ENCODE measurements around the gene WDTC1.

GRCh38 chr1:27341525-27342252 lies 107.3 kb downstream of the WDTC1 start, which contains the start of gene SYTL1:
- TF ChIP-seq, protein P1, sequence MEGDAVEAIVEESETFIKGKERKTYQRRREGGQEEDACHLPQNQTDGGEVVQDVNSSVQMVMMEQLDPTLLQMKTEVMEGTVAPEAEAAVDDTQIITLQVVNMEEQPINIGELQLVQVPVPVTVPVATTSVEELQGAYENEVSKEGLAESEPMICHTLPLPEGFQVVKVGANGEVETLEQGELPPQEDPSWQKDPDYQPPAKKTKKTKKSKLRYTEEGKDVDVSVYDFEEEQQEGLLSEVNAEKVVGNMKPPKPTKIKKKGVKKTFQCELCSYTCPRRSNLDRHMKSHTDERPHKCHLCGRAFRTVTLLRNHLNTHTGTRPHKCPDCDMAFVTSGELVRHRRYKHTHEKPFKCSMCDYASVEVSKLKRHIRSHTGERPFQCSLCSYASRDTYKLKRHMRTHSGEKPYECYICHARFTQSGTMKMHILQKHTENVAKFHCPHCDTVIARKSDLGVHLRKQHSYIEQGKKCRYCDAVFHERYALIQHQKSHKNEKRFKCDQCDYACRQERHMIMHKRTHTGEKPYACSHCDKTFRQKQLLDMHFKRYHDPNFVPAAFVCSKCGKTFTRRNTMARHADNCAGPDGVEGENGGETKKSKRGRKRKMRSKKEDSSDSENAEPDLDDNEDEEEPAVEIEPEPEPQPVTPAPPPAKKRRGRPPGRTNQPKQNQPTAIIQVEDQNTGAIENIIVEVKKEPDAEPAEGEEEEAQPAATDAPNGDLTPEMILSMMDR (IDR thresholded peaks at IDR 0.05): no peak
- no peak for TF ChIP-seq PHF8 (IDR thresholded peaks at IDR 0.05; ENCODE audit: borderline replicate concordance, low read depth)
- TF ChIP-seq POLR2A (IDR thresholded peaks at IDR 0.05; ENCODE audit: low read length): no peak
- TF ChIP-seq, protein P2, sequence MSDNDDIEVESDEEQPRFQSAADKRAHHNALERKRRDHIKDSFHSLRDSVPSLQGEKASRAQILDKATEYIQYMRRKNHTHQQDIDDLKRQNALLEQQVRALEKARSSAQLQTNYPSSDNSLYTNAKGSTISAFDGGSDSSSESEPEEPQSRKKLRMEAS (IDR thresholded peaks at IDR 0.05): no peak
- TF ChIP-seq, protein P3, sequence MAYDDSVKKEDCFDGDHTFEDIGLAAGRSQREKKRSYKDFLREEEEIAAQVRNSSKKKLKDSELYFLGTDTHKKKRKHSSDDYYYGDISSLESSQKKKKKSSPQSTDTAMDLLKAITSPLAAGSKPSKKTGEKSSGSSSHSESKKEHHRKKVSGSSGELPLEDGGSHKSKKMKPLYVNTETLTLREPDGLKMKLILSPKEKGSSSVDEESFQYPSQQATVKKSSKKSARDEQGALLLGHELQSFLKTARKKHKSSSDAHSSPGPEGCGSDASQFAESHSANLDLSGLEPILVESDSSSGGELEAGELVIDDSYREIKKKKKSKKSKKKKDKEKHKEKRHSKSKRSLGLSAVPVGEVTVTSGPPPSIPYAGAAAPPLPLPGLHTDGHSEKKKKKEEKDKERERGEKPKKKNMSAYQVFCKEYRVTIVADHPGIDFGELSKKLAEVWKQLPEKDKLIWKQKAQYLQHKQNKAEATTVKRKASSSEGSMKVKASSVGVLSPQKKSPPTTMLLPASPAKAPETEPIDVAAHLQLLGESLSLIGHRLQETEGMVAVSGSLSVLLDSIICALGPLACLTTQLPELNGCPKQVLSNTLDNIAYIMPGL (CRISPR knock-in tag; IDR thresholded peaks at IDR 0.05; ENCODE audit: borderline replicate concordance): no peak
- no peak for TF ChIP-seq EP300 (IDR thresholded peaks at IDR 0.05)
- no peak for TF ChIP-seq SREBF2 (IDR thresholded peaks at IDR 0.05)
- TF ChIP-seq, protein P4, sequence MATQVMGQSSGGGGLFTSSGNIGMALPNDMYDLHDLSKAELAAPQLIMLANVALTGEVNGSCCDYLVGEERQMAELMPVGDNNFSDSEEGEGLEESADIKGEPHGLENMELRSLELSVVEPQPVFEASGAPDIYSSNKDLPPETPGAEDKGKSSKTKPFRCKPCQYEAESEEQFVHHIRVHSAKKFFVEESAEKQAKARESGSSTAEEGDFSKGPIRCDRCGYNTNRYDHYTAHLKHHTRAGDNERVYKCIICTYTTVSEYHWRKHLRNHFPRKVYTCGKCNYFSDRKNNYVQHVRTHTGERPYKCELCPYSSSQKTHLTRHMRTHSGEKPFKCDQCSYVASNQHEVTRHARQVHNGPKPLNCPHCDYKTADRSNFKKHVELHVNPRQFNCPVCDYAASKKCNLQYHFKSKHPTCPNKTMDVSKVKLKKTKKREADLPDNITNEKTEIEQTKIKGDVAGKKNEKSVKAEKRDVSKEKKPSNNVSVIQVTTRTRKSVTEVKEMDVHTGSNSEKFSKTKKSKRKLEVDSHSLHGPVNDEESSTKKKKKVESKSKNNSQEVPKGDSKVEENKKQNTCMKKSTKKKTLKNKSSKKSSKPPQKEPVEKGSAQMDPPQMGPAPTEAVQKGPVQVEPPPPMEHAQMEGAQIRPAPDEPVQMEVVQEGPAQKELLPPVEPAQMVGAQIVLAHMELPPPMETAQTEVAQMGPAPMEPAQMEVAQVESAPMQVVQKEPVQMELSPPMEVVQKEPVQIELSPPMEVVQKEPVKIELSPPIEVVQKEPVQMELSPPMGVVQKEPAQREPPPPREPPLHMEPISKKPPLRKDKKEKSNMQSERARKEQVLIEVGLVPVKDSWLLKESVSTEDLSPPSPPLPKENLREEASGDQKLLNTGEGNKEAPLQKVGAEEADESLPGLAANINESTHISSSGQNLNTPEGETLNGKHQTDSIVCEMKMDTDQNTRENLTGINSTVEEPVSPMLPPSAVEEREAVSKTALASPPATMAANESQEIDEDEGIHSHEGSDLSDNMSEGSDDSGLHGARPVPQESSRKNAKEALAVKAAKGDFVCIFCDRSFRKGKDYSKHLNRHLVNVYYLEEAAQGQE (IDR thresholded peaks at IDR 0.05): no peak
- no peak for TF ChIP-seq CHD2 (IDR thresholded peaks at IDR 0.05; ENCODE audit: low read length, partially characterized antibody)
- TF ChIP-seq HOXB5 (CRISPR knock-in tag; IDR thresholded peaks at IDR 0.05): no peak

Data from A549 (cell line).